Psoas muscle (tissue), 8 donors: ENCODE results near the gene CCND1. TPM values are rescaled to one million over a fixed set of nuclear protein-coding genes. Genes with fewer than 3 reads are reported as not detected.

ENCODE experiments used
- ATAC-seq, 4 donors: fragments of 200-7000 bp; cut with Tn5 transposase; one replicate each; pipeline ENCODE4 v1.9.1; 2020; ENCODE audit warnings: moderate library complexity in 3 of 4, mild to moderate bottlenecking in 2 of 4
- DNase-seq, 2 donors: peaks; one replicate each; pipeline ENCODE4 v3.0.0-alpha.2; 2020
- H3K27ac ChIP-seq: fragments of 200-600 bp; one replicate; pipeline ENCODE4 v1.8.0; 2022
- H3K27me3 ChIP-seq, 3 donors: fragments of 200-600 bp in 1 of 3; one replicate each; pipeline versions ENCODE4 v1.6.1 to v1.8.0; 2013 to 2022; ENCODE audit warnings: low read length in 2 of 3, mild to moderate bottlenecking in 2 of 3, moderate library complexity in 1 of 3; ENCODE audit not compliant: insufficient read depth in 3 of 3
- H3K36me3 ChIP-seq, 2 donors: fragments of 200-600 bp in 1 of 2; one replicate each; pipeline versions ENCODE4 v1.6.1 to v1.8.0; 2013 to 2022; ENCODE audit warnings: low read depth in 1 of 2, mild to moderate bottlenecking in 1 of 2, moderate library complexity in 1 of 2; ENCODE audit not compliant: insufficient read depth in 1 of 2
- H3K4me1 ChIP-seq: fragments of 200-600 bp; one replicate; pipeline ENCODE4 v1.8.0; 2022
- H3K4me3 ChIP-seq: fragments of 200-600 bp; one replicate; pipeline ENCODE4 v1.8.0; 2022; ENCODE audit warnings: mild to moderate bottlenecking
- H3K9me3 ChIP-seq: fragments of 200-600 bp; one replicate; pipeline ENCODE4 v1.8.0; 2022
- WGBS, 3 donors: extraction: QIAGEN DNeasy Blood & Tissue Kit; methylation state at CpG; one replicate each; pipeline versions ENCODE4 v1.1.6 to v1.1.7; 2013; 5-methylcytosine and 5-hydroxymethylcytosine counted together
- intact Hi-C, 2 donors: fragments of 100-400 bp; cut with DNase I; formaldehyde crosslinking; loops; one replicate each; pipeline versions ENCODE4 v1.11.0 to v1.14.2; 2022
- polyA plus RNA-seq, 3 donors: library from polyadenylated mRNA; stranded (reverse); fragments of 200-250 nt; gene quantifications; one replicate each; pipeline ENCODE4 v1.2.3, GENCODE V29; 2013
- total RNA-seq, 4 donors: library from RNA; stranded (reverse); fragmentation: NEBNext Ultra II Directional in 2 of 4; extraction: Animal tissue kit (Norgen Biotek cat#: 25700) in 2 of 4; gene quantifications; one replicate each; pipeline versions ENCODE4 v1.2.1 to v1.2.4, GENCODE V29; 2021 to 2023
- TF ChIP-seq, protein P1 (sequence below): fragments of 200-600 bp; IDR thresholded peaks from one replicate; pipeline ENCODE4 v1.8.0; 2022; ENCODE audit warnings: antibody characterized with exemption
- donor health status: healthy with polysubstance abuse.
- donor health status: DM: no; HTN: no; CAD: no; lungs with moderate emphysema.
- donor health status: Bipolar disorder and iron deficiency.
- donor health status: healthy.
- donor health status: DM: yes; HTN: yes; CAD: no.
- donor health status: DM: no; HTN: no; CAD: no.
- donor health status: DM: no; HTN: no; CAD: no.
- donor health status: DM: yes; HTN: yes; CAD: no.

Gene CCND1
- total and polyA plus RNA-seq, 7 donors = 1.8 to 11.3 (median 6.5) TPM

DNA sequence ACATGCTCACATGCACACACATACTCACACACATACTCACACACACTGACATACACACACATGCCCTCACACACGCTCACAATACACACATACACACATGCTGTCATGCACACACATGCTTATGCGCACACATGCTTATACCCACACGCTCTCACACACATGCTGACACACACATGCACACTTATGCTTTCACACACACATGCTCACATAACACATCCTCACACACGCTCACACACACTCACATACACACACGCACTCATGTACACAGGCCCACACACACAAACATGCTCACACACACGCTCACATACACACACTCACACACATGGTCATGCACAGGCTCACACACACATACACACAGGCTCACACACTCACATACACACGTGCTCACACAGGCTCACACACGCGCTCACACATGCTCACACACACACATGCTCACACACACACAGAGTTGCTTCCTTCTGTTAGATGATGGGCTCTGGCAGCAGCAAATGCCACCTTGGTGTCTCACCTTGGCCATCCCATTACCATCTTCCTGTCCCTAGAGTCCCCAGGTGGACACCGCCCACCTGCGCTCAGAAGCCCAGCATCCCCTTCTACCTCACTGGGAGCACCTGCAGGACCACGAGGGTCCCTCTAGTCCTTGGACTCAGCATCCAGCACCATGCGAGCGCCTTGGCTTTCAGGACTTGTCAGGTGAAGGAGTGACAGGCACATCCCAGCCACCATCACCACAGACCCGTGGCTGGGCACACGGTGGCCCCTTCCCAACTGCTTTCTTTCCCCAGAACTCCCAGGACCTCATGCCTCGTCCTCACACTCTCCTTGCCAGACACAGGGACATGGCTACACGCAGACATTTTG lies 44.9 kb upstream of the CCND1 start:
- Histone ChIP-seq H3K4me1 (no peaks in the 10 kb centered on the region), H3K4me3 (no peak overlapping the region), H3K9me3 (no peaks in the 10 kb centered on the region), H3K27ac (no peak overlapping the region), H3K27me3 (peaks cover 0 to 6% (median 0%) of the 10 kb centered on the region in 3 donors), H3K36me3 (no peaks in the 10 kb centered on the region)
- TF ChIP-seq, protein P1, sequence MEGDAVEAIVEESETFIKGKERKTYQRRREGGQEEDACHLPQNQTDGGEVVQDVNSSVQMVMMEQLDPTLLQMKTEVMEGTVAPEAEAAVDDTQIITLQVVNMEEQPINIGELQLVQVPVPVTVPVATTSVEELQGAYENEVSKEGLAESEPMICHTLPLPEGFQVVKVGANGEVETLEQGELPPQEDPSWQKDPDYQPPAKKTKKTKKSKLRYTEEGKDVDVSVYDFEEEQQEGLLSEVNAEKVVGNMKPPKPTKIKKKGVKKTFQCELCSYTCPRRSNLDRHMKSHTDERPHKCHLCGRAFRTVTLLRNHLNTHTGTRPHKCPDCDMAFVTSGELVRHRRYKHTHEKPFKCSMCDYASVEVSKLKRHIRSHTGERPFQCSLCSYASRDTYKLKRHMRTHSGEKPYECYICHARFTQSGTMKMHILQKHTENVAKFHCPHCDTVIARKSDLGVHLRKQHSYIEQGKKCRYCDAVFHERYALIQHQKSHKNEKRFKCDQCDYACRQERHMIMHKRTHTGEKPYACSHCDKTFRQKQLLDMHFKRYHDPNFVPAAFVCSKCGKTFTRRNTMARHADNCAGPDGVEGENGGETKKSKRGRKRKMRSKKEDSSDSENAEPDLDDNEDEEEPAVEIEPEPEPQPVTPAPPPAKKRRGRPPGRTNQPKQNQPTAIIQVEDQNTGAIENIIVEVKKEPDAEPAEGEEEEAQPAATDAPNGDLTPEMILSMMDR = no peak
- intact Hi-C loops = no loop called here
- DNase-seq = no peak
- 67 to 79% (median 75%) methylated on average over 18 of the region's 18 CpGs for WGBS, 3 donors
- no peak for ATAC-seq

DNA sequence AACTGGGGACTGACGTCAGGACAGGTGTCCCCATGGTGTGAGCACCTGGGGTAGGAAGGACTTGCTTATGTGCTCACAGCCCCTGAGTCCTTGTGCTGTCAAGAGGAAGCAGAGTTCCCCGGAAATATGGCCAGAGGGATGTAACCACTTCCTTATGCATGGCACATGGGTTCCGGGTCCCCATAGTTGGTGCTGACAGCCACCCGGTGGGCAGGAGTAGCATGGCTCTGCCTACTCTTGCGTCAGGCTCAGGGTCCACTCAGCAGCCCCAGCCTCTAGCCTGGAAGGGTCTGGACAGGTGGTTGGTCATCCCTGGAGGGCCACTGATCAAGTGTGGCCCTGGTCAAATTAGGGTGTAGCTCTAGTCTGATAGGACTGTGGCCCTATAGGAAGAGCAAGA lies 42.8 kb upstream of the CCND1 start:
- 57 to 64% (median 58%) methylated on average over 5 of the region's 5 CpGs for WGBS, 3 donors
- TF ChIP-seq, protein P1 = no peak
- H3K4me1 ChIP-seq = no peaks in the 10 kb centered on the region
- H3K27me3 ChIP-seq = peaks cover 0 to 26% (median 2%) of the 10 kb centered on the region in 3 donors
- intact Hi-C loops = no loop called here
- no peak overlapping the region for H3K4me3 ChIP-seq
- no peak overlapping the region for H3K27ac ChIP-seq
- H3K9me3 ChIP-seq = no peaks in the 10 kb centered on the region
- DNase-seq = no peak
- no peaks in the 10 kb centered on the region for H3K36me3 ChIP-seq
- no peak for ATAC-seq

- 23 to 35% (median 31%) methylated on average over 11 of the region's 11 CpGs for WGBS, 3 donors
- intact Hi-C loops = no loop called here
- Histone ChIP-seq H3K9me3 (no peaks in the 10 kb centered on the region), H3K4me1 (no peaks in the 10 kb centered on the region), H3K4me3 (no peak overlapping the region), H3K27ac (no peak overlapping the region), H3K36me3 (no peaks in the 10 kb centered on the region), H3K27me3 (peaks cover 0 to 27% (median 2%) of the 10 kb centered on the region in 3 donors)
- ATAC-seq (peak; percentile 39 to 94 (median 74)), DNase-seq (no peak)
- TF ChIP-seq, protein P1 = no peak
These were observed 41.5 kb upstream of the CCND1 start for GRCh38 chr11:69599502-69599901.

DNA sequence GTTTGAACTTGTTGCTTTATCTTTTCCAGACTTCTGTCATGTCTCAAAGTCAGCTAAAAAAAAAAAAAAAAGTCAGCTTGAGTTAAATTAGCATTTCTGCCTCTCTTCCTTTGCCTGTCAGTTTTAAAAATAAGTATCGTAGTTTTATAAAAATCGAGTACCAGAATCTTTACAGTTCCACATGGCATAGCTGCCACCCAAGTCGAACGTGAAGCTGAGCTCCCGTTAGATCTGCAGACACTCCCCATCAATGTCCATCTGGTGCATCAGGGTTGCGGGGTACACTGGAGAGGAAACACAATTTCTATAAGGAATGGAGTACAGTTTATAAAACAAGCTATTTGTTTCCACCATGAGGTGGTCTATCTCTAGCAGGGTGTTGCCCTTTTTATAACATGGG lies 41.0 kb upstream of the CCND1 start:
- no peaks in the 10 kb centered on the region for H3K4me1 ChIP-seq
- DNase-seq = no peak

More for the DNA sequence above, 41.0 kb upstream of the CCND1 start:
- H3K36me3 ChIP-seq = no peaks in the 10 kb centered on the region
- no peak overlapping the region for H3K4me3 ChIP-seq
- H3K27ac ChIP-seq = no peak overlapping the region
- intact Hi-C loops = no loop called here
- 75 to 79% (median 76%) methylated on average over 6 of the region's 6 CpGs for WGBS, 3 donors
- TF ChIP-seq, protein P1 = no peak
- H3K9me3 ChIP-seq = no peaks in the 10 kb centered on the region
- peaks cover 0 to 27% (median 2%) of the 10 kb centered on the region in 3 donors for H3K27me3 ChIP-seq
- ATAC-seq = no peak
